Measurements from ENCODE around the gene TCEA2. TPM values are rescaled to one million over a fixed set of nuclear protein-coding genes. Genes with fewer than 3 reads are reported as not detected.

TCEA2 gene
- total and polyA plus RNA-seq, 2 of the 13 experiments (the other 11 are each of a cell fraction or from before 2014, with no cell fraction given), result 28.1 to 33.7 TPM

DNA sequence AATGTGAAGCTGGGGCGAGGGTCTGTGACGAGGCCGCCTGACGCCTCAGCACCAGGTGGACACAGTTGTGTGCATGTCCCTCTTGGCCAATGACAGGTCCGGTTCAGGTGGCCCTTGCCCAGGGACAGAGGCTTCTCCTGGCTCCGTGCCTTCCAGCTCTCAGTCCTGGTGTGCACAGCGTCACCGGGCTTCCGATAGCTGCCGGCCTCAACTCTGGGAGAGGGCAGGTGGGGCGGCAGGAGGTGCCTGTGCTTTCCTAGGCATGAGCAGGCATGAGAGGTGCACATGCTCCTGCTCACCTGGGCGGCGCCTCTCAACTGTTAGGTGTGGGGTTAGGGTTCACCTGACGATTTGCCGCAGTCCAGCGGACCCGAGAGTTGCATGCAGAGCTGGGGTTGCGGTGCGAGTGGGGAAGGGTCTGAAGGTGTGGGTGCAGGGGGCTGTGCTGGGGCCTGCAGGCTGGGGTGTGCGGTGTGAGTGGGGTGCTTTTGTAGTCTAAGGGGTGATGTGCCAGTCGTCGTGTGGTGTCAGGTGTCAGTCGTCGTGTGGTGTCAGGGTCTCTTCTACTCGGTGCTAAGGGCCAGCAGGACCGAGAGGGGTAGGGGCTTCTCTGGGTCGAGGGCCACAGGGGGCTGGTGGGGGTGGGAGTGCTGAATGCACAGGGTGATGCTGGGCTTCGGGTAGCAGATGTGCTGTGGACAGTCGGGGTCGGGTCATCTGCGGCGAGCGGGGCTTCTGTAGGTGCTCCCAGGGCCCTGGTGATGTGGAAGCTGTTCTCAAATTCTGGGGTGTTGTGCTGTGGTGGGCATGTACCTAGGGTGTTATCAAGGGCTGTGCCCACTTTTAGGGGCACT lies 9.8 kb upstream of the TCEA2 start (continued):
- TF ChIP-seq ZBED4 (CRISPR knock-in tag; IDR thresholded peaks at IDR 0.05; ENCODE audit: borderline replicate concordance) (peak; percentile 50; the same call in 1 of the 2 replicates), KDM1A (CRISPR knock-in tag; IDR thresholded peaks at IDR 0.05) (no peak), NFE2L1 (CRISPR knock-in tag; IDR thresholded peaks at IDR 0.05; ENCODE audit: borderline replicate concordance) (peak; percentile 48; the same call in 1 of the 2 replicates), ZFP91 (CRISPR knock-in tag; IDR thresholded peaks at IDR 0.05; ENCODE audit: borderline replicate concordance) (peak; percentile 41; the same call in 1 of the 2 replicates), MIER2 (CRISPR knock-in tag; IDR thresholded peaks at IDR 0.05) (no peak), U2AF2 (IDR thresholded peaks at IDR 0.05; ENCODE audit: low read depth, low read length) (no peak), KDM4B (CRISPR knock-in tag; IDR thresholded peaks at IDR 0.05) (peak; percentile 67), ZNF83 (CRISPR knock-in tag; IDR thresholded peaks at IDR 0.05; ENCODE audit: borderline replicate concordance) (peak; percentile 93; the same call in 1 of the 2 replicates), MTA3 (CRISPR knock-in tag; IDR thresholded peaks at IDR 0.05) (no peak), KDM2A (CRISPR knock-in tag; IDR thresholded peaks at IDR 0.05; ENCODE audit: borderline replicate concordance, low read depth) (peak; percentile 82), ZBTB43 (CRISPR knock-in tag; conservative IDR thresholded peaks at IDR 0.05) (peak; percentile 92), NRL (CRISPR knock-in tag; IDR thresholded peaks at IDR 0.05; ENCODE audit: borderline replicate concordance) (peak; percentile 86)
- TF ChIP-seq, protein P1, sequence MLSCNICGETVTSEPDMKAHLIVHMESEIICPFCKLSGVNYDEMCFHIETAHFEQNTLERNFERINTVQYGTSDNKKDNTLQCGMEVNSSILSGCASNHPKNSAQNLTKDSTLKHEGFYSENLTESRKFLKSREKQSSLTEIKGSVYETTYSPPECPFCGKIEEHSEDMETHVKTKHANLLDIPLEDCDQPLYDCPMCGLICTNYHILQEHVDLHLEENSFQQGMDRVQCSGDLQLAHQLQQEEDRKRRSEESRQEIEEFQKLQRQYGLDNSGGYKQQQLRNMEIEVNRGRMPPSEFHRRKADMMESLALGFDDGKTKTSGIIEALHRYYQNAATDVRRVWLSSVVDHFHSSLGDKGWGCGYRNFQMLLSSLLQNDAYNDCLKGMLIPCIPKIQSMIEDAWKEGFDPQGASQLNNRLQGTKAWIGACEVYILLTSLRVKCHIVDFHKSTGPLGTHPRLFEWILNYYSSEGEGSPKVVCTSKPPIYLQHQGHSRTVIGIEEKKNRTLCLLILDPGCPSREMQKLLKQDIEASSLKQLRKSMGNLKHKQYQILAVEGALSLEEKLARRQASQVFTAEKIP (CRISPR knock-in tag; IDR thresholded peaks at IDR 0.05; ENCODE audit: borderline replicate concordance), result no peak
- TF ChIP-seq, protein P2, sequence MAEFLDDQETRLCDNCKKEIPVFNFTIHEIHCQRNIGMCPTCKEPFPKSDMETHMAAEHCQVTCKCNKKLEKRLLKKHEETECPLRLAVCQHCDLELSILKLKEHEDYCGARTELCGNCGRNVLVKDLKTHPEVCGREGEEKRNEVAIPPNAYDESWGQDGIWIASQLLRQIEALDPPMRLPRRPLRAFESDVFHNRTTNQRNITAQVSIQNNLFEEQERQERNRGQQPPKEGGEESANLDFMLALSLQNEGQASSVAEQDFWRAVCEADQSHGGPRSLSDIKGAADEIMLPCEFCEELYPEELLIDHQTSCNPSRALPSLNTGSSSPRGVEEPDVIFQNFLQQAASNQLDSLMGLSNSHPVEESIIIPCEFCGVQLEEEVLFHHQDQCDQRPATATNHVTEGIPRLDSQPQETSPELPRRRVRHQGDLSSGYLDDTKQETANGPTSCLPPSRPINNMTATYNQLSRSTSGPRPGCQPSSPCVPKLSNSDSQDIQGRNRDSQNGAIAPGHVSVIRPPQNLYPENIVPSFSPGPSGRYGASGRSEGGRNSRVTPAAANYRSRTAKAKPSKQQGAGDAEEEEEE (CRISPR knock-in tag; IDR thresholded peaks at IDR 0.05; ENCODE audit: borderline replicate concordance), result no peak
- TF ChIP-seq, protein P3, sequence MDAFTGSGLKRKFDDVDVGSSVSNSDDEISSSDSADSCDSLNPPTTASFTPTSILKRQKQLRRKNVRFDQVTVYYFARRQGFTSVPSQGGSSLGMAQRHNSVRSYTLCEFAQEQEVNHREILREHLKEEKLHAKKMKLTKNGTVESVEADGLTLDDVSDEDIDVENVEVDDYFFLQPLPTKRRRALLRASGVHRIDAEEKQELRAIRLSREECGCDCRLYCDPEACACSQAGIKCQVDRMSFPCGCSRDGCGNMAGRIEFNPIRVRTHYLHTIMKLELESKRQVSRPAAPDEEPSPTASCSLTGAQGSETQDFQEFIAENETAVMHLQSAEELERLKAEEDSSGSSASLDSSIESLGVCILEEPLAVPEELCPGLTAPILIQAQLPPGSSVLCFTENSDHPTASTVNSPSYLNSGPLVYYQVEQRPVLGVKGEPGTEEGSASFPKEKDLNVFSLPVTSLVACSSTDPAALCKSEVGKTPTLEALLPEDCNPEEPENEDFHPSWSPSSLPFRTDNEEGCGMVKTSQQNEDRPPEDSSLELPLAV (CRISPR knock-in tag; conservative IDR thresholded peaks at IDR 0.05; ENCODE audit: low read depth), result no peak
